GM12873 (cell line): ENCODE data around the gene CD81.

Experiments
- CTCF ChIP-seq: IDR thresholded peaks from 2 replicates; pipeline ENCODE4 v1.5.1; 2012; ENCODE audit warnings: low read depth, mild to moderate bottlenecking, moderate library complexity, low read length, control low read depth; ENCODE audit not compliant: insufficient read depth; ENCODE audit errors: missing control alignments

The CD81 gene

GRCh38 chr11:2360081-2360642, 16.9 kb upstream of the CD81 start:
- no peak for TF ChIP-seq CTCF

GRCh38 chr11:2361565-2361964, 15.5 kb upstream of the CD81 start:
- TF ChIP-seq CTCF: no peak

GRCh38 chr11:2362414-2362813, 14.7 kb upstream of the CD81 start:
- TF ChIP-seq CTCF: no peak

- no peak for TF ChIP-seq CTCF
These were observed 14.0 kb upstream of the CD81 start for GRCh38 chr11:2363130-2363529.

- TF ChIP-seq CTCF: no peak
These were observed 13.3 kb upstream of the CD81 start for GRCh38 chr11:2363577-2364370.

- TF ChIP-seq CTCF: no peak
These were observed 11.4 kb upstream of the CD81 start for GRCh38 chr11:2365571-2366210.

- TF ChIP-seq CTCF: no peak
These were observed 10.8 kb upstream of the CD81 start for GRCh38 chr11:2366276-2366675.
